ENCODE measurements around the gene WFDC12. TPM values are rescaled to one million over a fixed set of nuclear protein-coding genes. Genes with fewer than 3 reads are reported as not detected.

The WFDC12 gene
- total and polyA plus RNA-seq, 2 donors (not counting 1 experiment from before 2014, with no cell fraction given): not detected

DNA sequence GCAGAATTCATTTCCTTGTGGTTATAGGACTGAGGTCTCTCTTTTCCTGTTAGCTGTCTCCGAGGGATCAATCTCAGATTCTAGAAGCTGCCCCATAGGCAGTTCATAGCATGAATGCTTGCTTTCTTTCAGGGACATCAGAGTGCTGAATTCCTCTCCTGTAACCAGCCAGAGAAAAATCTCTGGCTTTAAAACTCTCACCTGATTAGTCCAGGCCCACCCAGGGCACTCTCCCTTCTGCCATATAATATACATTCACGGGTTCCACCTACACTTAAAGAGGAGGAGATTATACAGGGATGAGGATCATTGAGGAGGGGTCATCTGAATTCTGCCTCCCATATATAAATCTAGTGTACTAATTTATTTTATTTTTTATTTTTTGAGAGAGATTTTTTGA, 21.2 kb downstream of the WFDC12 start:
- no peak for TF ChIP-seq CTCF (IDR thresholded peaks at IDR 0.05)
- TF ChIP-seq EZH2 (IDR thresholded peaks at IDR 0.05; ENCODE audit: borderline replicate concordance, insufficient read depth, low read depth, low read length, poor library complexity, severe bottlenecking): no peak
- Histone ChIP-seq H3K4me3 (ENCODE audit: control extremely low read depth in 1 of 5, extremely low read depth in 1 of 5, insufficient read depth in 1 of 5, low read depth in 2 of 5, low read length in 4 of 5) (no peak overlapping the region), H2AFZ (ENCODE audit: insufficient read depth, low read depth, low read length, poor library complexity, severe bottlenecking) (no peak overlapping the region), H3K4me1 (ENCODE audit: control insufficient read depth in 2 of 2, insufficient read depth in 2 of 2, low read length in 2 of 2) (peaks cover 9 to 13% of the 10 kb centered on the region in 2 donors), H3K4me2 (replicated peaks; ENCODE audit: low read depth, low read length, poor library complexity, severe bottlenecking) (no peak overlapping the region), H3K9ac (ENCODE audit: low read length) (no peak overlapping the region), H3K79me2 (ENCODE audit: control insufficient read depth, insufficient read depth, low read length) (no peaks in the 10 kb centered on the region), H3K36me3 (replicated peaks in 1 of 2; ENCODE audit: control extremely low read depth in 1 of 2, control insufficient read depth in 1 of 2, extremely low read depth in 1 of 2, insufficient read depth in 2 of 2, low read length in 1 of 2) (no peaks in the 10 kb centered on the region), H3K27ac (ENCODE audit: low read length in 2 of 2) (no peak overlapping the region), H4K20me1 (ENCODE audit: control insufficient read depth, insufficient read depth, low read length, poor library complexity, severe bottlenecking) (no peaks in the 10 kb centered on the region), H3K9me3 (ENCODE audit: control extremely low read depth in 1 of 3, control insufficient read depth in 2 of 3, insufficient read depth in 1 of 3, low read length in 2 of 3) (peaks cover 0 to 5% (median 0%) of the 10 kb centered on the region in 3 donors), H3K27me3 (replicated peaks in 1 of 4; ENCODE audit: control extremely low read depth in 1 of 4, control insufficient read depth in 3 of 4, insufficient read depth in 4 of 4, low read length in 3 of 4) (peaks cover 0 to 47% (median 25%) of the 10 kb centered on the region in 4 experiments)
- WGBS (ENCODE audit: insufficient coverage): 29% methylated on average over 1 of the region's 2 CpGs
- H3K4me1 Mint-ChIP-seq: peaks cover 11% of the 10 kb centered on the region
- H3K27ac Mint-ChIP-seq: no peak overlapping the region
- intact Hi-C loops (cut with micrococcal nuclease): no loop called here
- no peaks in the 10 kb centered on the region for H3K9me3 Mint-ChIP-seq (ENCODE audit: insufficient read depth)
- H3K27me3 Mint-ChIP-seq: peaks cover 56% of the 10 kb centered on the region
- ChIA-PET POLR2A (no interaction called here), CTCF (interaction anchor here (2.4 kb wide), 1 partner anchor 59 kb away, joined by 8 read pairs; no protein-coding TSS in a partner anchor)
- DNase-seq: no peak
- no peak overlapping the region for H3K4me3 Mint-ChIP-seq
- no peak for ATAC-seq (ENCODE audit: low read depth)

DNA sequence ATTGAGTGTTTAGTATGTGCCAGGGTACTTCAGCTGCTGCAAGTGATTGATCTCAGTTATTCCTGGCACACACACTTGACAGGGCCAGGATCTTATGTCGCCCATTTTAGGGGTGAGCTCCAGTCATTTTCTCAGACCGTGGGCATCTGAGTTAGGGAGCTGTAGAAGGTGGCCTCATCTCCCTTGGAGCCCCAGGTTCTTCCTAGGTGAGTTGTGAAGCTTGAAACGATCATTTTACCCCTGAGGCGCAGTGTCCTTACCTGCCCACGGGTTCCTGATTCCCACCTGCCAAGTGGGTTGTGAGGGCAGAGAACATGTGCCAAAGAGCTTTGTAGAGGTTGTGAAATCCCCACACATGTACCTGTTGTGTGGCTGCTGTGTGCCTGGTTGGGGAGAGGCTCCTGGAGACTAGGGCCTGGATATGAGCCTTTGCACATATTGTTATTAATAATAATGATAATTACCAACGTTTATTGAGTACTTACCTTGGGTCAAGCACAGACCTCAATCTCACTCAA, 22.9 kb downstream of the WFDC12 start:
- Histone ChIP-seq H3K9ac (ENCODE audit: low read length) (no peak overlapping the region), H3K4me1 (ENCODE audit: control insufficient read depth in 2 of 2, insufficient read depth in 2 of 2, low read length in 2 of 2) (peaks cover 15 to 22% of the 10 kb centered on the region in 2 donors), H3K4me2 (replicated peaks; ENCODE audit: low read depth, low read length, poor library complexity, severe bottlenecking) (peak overlapping the region; percentile 59), H4K20me1 (ENCODE audit: control insufficient read depth, insufficient read depth, low read length, poor library complexity, severe bottlenecking) (no peaks in the 10 kb centered on the region), H3K27me3 (replicated peaks in 1 of 4; ENCODE audit: control extremely low read depth in 1 of 4, control insufficient read depth in 3 of 4, insufficient read depth in 4 of 4, low read length in 3 of 4) (peaks cover 0 to 57% (median 31%) of the 10 kb centered on the region in 4 experiments), H3K79me2 (ENCODE audit: control insufficient read depth, insufficient read depth, low read length) (no peaks in the 10 kb centered on the region), H3K9me3 (ENCODE audit: control extremely low read depth in 1 of 3, control insufficient read depth in 2 of 3, insufficient read depth in 1 of 3, low read length in 2 of 3) (peaks cover 0 to 8% (median 0%) of the 10 kb centered on the region in 3 donors), H2AFZ (ENCODE audit: insufficient read depth, low read depth, low read length, poor library complexity, severe bottlenecking) (peak overlapping the region; percentile 26), H3K27ac (ENCODE audit: low read length in 2 of 2) (no peak overlapping the region), H3K4me3 (ENCODE audit: control extremely low read depth in 1 of 5, extremely low read depth in 1 of 5, insufficient read depth in 1 of 5, low read depth in 2 of 5, low read length in 4 of 5) (no peak overlapping the region), H3K36me3 (replicated peaks in 1 of 2; ENCODE audit: control extremely low read depth in 1 of 2, control insufficient read depth in 1 of 2, extremely low read depth in 1 of 2, insufficient read depth in 2 of 2, low read length in 1 of 2) (no peaks in the 10 kb centered on the region)
- ChIA-PET POLR2A (no interaction called here), CTCF (interaction anchor here (2.4 kb wide), 1 partner anchor 57 kb away, joined by 8 read pairs; no protein-coding TSS in a partner anchor)
- Mint-ChIP-seq H3K27me3 (peaks cover 57% of the 10 kb centered on the region), H3K4me1 (peaks cover 15% of the 10 kb centered on the region), H3K9me3 (ENCODE audit: insufficient read depth) (no peaks in the 10 kb centered on the region), H3K4me3 (peak overlapping the region; percentile 35), H3K27ac (no peak overlapping the region)
- ATAC-seq (ENCODE audit: low read depth): no peak
- intact Hi-C loops (cut with micrococcal nuclease): no loop called here
- WGBS (ENCODE audit: insufficient coverage): 92% methylated on average over 5 of the region's 6 CpGs
- DNase-seq: no peak
- TF ChIP-seq CTCF (IDR thresholded peaks at IDR 0.05) (no peak), EZH2 (IDR thresholded peaks at IDR 0.05; ENCODE audit: borderline replicate concordance, insufficient read depth, low read depth, low read length, poor library complexity, severe bottlenecking) (no peak)

All from B cell (primary cell).